GM21786 (cell line): ENCODE data around the gene CRTC1.

ENCODE experiments used
- ATAC-seq: cut with Tn5 transposase; IDR thresholded peaks from one replicate; pipeline ENCODE4 v1.9.1; 2021; ENCODE audit not compliant: unreplicated experiment

The CRTC1 gene

DNA sequence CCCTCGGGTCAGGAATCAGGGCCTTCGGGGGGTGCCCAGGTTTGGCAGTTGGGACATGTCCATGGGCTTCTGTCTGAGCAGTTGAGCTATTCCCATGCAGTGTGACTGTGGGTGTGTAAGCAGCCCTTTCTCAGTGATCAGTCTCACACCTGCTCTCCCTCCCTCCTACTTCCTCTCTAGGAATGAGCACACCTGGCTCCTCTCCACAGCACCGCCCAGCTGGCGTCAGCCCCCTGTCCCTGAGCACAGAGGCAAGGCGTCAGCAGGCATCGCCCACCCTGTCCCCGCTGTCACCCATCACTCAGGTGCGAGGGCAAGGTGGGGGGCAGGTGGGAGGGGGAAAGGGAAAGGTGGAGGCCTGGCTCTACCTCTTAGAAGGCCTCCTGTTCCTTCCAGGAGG lies 81.7 kb downstream of the CRTC1 start:
- no peak for ATAC-seq

GRCh38 chr19:18768046-18768771 lies 84.7 kb downstream of the CRTC1 start:
- ATAC-seq = no peak

- ATAC-seq = no peak
Measured at GRCh38 chr19:18768997-18769891, 85.8 kb downstream of the CRTC1 start.

DNA sequence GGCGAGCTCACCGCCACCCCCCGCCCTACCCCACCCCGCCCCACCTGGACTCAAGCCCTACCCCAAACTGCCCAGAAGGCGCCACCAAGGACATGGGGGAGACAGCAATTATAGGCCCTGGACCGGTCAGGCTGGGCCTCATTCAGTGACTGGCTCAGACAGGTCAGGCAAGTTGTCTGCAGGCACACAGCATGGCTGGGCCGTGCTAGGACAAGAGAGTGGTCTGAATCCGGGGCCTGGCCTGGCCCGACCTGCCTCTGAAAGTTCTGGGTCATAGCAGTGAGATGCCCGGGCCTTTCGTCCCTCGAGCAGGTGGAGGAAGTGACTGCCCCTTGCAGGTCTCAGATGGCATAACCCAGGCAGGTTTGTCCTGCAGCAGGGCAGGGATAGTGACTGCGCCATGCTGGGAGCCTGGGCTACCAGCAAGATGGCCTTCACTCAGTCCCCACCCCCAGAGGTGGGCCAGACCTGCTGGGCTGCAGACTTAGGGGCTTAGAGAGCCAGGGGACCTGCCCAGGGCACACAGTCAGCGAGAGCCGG lies 86.6 kb downstream of the CRTC1 start:
- no peak for ATAC-seq

DNA sequence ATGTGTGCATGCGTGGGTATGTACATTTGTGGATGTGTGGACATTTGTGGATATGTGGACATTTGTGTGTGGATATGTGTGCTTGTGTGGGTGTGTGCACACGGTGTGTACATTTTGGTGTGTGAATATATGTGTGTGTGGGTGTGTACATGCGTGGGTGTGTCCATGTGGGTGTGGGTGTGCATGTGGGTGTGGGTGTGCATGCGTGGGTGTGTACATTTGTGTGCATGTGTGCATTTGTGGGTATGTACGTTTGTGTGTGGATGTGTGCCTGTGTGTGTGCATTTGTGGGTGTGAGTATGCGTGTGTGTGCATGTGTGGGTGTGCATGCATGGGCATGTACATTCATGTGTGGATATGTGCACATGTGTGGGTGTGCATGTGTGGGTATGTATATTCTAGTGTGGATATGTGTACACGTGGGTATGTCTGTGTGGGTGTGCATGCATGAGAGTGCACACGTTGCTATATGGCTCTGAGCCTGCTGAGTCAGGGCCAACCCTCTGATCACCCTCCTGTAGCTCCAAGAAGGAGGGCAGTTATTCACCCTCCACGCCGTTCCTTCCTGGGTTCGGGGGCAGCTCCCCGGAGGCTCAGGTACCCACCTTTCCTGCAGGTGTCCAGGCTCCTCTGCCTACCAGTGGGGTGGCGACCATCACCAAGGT lies 87.3 kb downstream of the CRTC1 start:
- ATAC-seq = no peak

DNA sequence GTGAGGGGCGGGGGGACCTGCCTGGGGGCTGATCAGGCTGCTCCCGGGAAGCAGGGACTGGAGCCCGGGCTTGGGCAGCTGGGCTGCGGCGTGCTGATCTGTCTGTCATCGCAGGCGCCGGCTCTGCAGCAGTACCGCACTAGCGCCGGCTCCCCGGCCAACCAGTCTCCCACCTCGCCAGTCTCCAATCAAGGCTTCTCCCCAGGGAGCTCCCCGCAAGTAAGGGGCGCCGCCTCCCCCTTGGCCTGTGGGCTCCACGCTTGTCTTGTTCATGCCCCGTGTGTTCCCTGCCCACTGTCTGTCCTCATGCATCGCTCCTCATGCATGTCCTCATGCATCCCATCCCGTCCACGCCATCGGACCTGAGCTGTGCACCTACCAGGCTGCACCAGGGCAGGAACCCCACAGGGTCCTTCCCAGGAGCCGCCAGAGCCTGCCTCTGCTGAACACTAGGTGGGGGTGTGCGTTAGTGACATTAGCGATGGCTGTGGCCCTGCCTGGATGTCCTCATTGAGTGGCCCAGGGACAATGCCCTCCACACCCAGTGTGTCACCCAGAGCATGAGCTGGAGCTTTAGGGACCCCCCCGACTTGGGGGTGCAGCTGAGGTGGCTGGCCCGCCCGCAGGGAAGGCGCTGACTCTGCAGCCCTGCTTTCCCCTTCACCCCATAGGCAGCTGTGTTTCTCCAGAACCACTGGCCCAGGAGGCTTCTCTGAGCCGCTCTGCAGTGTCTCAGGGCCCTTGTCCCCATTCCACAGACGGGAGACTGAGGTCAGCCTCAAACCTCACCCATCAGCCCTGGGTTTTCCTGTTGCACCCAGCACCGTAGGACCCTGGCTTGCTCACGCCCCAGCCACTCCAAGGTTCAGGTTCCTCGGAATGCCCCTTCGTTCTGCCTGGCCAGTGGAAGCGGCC lies 88.1 kb downstream of the CRTC1 start:
- ATAC-seq = no peak

DNA sequence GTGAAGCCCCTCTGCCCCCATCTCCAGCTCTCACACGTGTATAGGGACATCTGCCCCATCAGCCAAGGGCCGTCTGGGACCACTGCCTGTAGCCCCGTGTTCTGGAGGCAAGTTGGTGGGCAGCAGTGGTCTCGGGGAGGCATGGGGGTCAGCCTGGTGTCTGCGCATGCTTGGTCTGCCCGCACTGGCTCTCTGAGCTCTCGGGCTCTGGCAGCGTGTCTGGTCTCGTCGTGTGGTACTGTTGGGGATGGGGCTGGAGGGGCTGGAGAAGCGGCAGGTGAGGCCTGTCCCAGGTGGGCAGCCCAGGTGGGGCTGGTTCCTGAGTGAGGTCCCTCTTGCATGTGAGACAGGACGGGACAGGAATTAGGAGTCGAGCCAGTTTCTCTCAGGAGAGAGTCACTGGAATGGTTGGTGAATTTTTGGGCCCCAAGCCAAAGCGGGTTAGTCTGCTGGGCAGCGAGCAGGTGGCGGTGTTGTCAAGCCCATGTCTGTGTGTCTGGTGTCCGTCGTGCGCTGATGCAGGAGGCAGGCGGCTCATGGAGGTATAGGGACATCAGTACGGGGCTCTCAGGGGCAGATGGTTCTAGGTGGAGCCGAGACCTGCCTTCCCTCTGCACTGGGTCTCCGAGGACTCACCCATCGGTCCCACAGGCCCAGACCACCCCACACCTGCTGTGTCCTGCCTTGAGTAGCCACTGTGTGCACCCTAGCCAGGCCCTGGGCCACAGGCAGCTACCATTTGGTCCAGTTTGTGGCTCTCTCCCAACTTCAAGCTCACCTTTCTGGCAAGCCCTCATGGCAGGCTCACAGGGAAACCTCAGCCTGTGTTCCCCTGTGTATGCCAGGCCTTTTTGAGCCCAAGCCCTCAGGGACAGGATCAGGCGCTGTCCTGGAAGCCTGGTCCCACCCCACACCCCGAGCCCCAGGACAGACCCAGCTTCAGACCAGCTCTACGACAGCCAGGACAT lies 89.4 kb downstream of the CRTC1 start:
- ATAC-seq = no peak

DNA sequence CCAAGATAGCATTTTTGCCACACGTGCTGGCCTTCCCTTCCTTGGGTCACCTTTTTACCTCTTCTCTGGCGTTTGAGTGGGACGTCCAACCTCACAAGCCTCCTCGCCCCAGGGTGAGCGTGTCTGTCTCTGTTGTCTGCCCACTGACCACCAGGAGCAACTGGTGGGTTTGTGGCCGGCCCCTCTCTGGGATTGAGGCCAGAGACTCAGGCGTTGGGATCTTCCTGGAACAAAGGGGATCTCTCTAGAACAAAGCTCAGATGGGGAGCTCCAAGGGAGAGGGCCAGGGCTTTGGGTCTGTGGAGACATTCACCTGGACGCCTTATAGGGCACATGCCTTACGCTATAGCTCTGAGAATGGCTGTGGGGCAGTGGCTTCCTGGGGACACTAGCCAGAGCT lies 90.2 kb downstream of the CRTC1 start:
- ATAC-seq = no peak

DNA sequence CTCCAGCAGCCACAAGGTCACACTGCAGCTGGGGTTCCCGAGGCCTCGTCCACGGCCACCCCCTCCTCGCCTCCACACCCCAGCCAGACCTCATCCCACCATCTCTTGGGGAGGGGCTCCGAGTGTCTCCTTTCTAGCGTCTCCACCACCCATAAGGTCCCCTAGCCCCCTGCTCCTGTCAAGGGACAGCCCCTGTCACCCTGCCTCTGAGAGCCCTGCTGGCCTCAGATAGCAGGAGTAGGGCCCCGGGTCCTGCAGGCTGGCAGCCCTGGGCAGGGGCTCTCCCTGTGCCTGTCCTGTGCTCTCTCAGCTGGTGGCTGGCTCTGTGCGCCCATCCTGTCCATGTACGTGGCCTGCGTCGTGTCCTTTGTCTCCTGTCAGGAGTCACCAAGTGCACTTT lies 90.6 kb downstream of the CRTC1 start:
- no peak for ATAC-seq

DNA sequence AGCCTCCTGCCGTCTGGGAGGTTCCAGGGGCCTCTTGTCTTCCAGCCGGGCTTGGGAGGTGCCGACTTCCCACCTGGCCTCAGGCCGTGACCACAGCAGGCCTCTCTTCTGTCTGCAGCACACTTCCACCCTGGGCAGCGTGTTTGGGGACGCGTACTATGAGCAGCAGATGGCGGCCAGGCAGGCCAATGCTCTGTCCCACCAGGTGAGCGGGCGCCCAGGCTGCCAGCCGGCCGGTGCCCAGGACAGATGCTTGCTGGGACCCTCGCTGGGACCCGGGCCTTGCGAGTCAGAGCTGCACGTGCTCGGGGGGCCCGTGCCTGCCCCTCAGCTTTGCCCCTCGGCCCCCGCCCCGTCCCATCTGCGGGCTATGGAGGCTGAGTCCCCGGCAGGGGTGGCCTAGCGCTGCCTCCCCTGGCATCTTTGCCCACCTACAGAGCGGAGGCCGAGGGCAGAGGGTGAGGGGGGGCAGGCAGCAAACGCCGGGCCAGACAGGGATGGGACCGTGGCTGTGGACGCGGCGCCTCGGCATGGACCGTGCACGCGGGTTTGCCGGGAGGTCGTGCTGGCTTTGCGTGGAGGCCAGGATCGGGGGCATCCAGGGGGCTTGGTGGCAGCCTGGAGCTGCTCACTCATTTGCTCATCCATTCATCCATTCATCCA lies 91.4 kb downstream of the CRTC1 start:
- no peak for ATAC-seq

DNA sequence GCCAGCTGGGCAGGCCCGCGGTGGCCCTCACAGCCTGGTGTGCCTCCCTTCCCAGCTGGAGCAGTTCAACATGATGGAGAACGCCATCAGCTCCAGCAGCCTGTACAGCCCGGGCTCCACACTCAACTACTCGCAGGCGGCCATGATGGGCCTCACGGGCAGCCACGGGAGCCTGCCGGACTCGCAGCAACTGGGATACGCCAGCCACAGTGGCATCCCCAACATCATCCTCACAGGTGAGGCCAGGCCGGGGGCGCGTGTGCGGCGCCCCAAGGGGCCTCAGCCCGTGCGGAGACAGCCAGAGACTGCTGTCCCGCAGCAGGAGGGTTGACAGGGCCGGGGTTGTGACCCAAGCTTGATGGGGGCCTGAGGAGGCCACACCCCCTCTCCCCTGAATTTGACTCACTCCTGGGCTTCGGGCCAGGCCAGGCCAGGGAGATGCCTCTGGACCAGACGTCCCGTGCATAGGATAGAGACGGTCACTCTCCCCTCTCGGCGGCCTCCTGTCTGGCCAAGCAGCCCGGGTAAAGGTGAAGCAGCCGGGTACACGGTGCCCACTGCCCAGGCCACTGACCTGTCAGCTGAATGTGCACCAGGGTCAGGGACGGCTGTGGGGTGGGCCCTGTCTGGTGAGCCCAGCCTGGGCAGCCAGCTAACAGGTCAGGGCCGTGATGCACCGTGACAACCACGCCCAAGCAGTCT lies 92.3 kb downstream of the CRTC1 start:
- no peak for ATAC-seq

DNA sequence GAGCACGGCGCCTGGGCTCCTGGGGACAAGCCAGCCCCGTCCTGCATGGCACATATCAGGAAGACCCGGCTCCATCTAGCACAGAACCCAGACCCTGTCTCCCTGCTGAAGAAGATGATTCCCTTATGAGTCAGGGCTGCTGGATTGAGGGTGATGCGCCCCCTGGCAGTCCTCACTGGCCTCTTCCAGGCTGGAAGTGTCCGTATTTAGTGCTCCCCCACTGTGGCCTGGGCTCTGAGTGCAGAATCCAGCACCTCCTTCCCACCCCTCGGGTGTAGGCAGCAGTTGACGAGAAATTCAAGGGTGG lies 92.8 kb downstream of the CRTC1 start:
- ATAC-seq = no peak

DNA sequence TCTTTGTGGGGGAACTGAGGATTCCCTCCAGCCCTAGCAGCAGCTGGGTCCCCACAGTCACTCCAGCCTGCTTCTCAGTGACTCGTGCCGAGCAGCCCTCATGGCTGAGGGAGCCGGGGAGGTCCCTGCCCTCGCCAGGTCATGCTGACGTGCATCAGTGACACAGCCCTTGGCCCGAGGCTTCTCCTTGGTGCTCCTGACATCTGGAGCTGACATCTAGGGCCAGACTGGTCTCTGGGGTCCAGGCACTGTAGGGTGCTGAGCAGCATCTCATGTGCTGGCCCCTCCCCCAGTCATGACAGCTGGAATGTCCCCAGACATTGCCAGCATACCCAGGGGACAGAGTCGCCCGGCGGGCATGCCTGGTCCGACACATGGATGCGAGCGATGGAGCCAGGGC lies 93.3 kb downstream of the CRTC1 start:
- no peak for ATAC-seq

- no peak for ATAC-seq
Measured at GRCh38 chr19:18777301-18778075, 94.0 kb downstream of the CRTC1 start.

- ATAC-seq = no peak
Measured at GRCh38 chr19:18778076-18778389, 94.6 kb downstream of the CRTC1 start.

DNA sequence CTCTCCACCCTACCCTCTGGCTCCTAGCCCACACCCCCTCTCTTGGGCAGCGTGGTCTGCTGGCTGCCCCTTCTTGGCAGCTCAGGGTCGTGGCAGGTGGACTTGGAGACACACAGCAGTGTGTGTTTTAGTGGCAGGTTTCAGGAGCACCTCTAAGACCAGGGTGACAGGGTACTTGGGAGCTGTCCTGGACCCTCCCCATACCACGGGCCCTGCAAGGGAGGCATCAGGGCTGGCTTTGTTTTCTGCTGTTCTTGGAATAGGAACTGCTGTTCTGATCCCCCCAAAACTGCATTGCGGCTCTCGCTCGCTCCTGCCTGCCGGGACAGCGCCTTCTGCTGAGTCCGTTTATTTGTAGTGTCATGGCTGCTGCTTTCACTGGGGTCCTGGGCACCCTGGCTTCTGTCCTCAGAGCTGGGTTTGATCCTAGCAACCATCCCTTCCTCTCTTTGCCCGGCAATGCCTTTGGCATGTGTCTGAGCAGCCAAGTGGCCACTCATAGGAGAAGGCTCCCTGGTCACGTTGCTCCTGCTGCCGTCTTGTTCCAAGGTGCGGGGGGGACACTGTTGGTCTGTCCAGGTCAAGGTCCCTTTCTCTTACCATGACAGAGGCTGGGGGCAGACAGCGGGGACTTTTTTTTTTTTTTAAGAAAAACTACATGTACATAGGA lies 95.5 kb downstream of the CRTC1 start:
- ATAC-seq = no peak

DNA sequence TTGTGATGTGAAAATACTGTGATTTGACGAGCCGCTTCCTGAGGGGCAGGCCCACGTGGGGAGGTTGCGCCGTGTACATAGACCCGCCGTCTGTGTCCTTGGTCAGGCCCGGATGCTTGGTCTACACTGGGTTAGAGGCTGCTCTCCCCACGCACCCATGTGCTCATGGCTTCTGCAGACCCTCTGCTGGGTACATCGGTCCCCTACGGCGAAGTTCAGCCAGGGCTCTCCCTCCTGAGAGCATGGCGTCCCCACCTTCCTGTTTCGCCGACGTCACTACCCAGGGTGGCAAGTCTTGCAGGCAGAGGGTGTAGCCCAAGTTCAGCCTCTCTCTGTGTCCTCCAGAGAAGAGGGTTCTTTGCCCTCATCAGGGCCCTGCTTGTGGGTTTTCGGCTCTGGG lies 96.6 kb downstream of the CRTC1 start:
- no peak for ATAC-seq
